ENCODE results near the gene NOS1. TPM values are rescaled to one million over a fixed set of nuclear protein-coding genes. Genes with fewer than 3 reads are reported as not detected.
"Not testable (repeated sequence)": the region's sequence is repeated elsewhere in the genome, so short reads cannot be mapped to it uniquely, and the experiment has no call there.

Gene NOS1
- total RNA-seq, 4 donors from 2014 or later: 0.79 to 1.6 (median 0.96) TPM; not detected in 1

DNA sequence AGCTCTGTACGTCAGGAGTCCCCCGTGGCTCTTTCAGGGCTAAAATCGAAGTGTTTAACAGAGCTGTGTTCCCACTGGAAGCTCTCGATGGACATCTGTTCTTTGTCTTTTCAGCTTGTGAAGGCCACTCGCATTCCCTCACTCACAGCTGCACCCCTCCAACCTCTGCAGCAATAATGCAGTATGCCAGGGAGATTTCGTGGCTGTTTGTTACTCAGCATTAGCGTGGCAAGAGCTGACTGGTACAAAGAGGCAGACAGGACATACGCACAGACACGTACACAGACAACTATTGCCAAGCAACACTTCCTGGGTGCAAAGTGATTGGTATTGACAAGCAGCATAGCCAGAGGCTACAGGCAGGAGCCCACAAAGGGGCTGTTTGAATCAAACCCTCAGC, 159.4 kb downstream of the NOS1 start:
- Histone ChIP-seq H3K27ac (no peak overlapping the region), H3K27me3 (peaks cover 2% of the 10 kb centered on the region), H3K36me3 (no peaks in the 10 kb centered on the region), H3K4me3 (no peak overlapping the region), H3K4me1 (no peaks in the 10 kb centered on the region), H3K9me3 (no peaks in the 10 kb centered on the region)
- TF ChIP-seq, protein P1, sequence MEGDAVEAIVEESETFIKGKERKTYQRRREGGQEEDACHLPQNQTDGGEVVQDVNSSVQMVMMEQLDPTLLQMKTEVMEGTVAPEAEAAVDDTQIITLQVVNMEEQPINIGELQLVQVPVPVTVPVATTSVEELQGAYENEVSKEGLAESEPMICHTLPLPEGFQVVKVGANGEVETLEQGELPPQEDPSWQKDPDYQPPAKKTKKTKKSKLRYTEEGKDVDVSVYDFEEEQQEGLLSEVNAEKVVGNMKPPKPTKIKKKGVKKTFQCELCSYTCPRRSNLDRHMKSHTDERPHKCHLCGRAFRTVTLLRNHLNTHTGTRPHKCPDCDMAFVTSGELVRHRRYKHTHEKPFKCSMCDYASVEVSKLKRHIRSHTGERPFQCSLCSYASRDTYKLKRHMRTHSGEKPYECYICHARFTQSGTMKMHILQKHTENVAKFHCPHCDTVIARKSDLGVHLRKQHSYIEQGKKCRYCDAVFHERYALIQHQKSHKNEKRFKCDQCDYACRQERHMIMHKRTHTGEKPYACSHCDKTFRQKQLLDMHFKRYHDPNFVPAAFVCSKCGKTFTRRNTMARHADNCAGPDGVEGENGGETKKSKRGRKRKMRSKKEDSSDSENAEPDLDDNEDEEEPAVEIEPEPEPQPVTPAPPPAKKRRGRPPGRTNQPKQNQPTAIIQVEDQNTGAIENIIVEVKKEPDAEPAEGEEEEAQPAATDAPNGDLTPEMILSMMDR (IDR thresholded peaks at IDR 0.05): no peak
- no peak for TF ChIP-seq POLR2AphosphoS5 (IDR thresholded peaks at IDR 0.05)
- TF ChIP-seq EP300 (IDR thresholded peaks at IDR 0.05; ENCODE audit: low read depth): no peak
- TF ChIP-seq POLR2A (IDR thresholded peaks at IDR 0.05): no peak
- intact Hi-C loops (cut with DNase I; ENCODE audit: low total_unique reads) (no loop called here), in situ Hi-C loops (cut with MboI; ENCODE audit: low pct_ligation_motif_present in 1 of 4, low pct_unique_long_range_greater_than_20kb in 1 of 4, low sequenced_read_pairs in 3 of 4) (loop anchor here in 1 of 4 donors (25.0 kb wide), 1 partner anchor 635 kb away; no protein-coding TSS in a partner anchor)
- DNase-seq: no peak
- WGBS, 2 donors (ENCODE audit: low coverage in 1 of 2): 82 to 94% methylated on average over 3 to 9 of the region's 9 CpGs

DNA sequence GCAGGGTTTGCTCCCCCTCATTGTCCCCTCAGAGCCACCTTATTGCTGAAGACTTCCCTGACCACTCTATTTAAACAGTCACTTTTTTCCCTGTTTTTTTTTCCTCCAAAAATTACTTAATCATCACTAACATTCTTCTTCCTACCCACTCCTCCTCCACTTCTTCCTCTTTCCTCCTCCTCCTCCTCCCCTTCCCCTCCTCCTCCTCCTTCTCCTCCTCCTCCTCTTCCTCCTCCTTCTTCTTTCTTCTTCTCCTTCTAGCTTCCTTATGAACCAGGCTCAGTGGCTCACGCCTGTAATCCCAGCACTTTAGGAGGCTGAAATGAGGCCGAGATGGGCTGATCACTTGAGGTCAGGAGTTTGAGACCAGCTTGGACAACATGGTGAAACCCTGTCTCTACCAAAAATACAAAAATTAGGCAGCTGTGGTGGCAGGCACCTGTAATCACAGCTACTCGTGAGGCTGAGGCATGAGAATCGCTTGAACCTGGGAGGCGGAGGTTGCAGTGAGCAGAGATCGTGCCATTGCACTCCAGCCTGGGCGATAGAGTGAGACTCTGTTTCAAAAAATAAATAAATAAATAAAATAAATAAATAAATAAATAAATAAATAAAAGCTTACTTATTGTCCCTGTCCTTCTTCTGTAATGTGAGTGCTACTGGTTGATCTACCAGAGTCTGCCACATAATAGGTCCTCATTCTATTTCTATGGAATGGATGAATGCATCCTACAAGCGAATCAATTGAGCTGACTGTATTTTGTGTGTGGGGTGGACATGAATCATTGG, 161.3 kb downstream of the NOS1 start:
- not testable (repeated sequence) for H3K36me3 ChIP-seq, DNase-seq, H3K27me3 ChIP-seq, H3K27ac ChIP-seq, H3K4me3 ChIP-seq, H3K4me1 ChIP-seq, H3K9me3 ChIP-seq
- intact Hi-C loops (cut with DNase I; ENCODE audit: low total_unique reads): loop anchor here (1.0 kb wide), 1 partner anchor 34 kb away; no protein-coding TSS in a partner anchor
- in situ Hi-C loops (cut with MboI; ENCODE audit: low pct_ligation_motif_present in 1 of 4, low pct_unique_long_range_greater_than_20kb in 1 of 4, low sequenced_read_pairs in 3 of 4): loop anchor here in 1 of 4 donors (25.0 kb wide), 1 partner anchor 637 kb away; no protein-coding TSS in a partner anchor
- WGBS, 2 donors (ENCODE audit: low coverage in 1 of 2): 92 to 97% methylated on average over 6 to 8 of the region's 8 CpGs

DNA sequence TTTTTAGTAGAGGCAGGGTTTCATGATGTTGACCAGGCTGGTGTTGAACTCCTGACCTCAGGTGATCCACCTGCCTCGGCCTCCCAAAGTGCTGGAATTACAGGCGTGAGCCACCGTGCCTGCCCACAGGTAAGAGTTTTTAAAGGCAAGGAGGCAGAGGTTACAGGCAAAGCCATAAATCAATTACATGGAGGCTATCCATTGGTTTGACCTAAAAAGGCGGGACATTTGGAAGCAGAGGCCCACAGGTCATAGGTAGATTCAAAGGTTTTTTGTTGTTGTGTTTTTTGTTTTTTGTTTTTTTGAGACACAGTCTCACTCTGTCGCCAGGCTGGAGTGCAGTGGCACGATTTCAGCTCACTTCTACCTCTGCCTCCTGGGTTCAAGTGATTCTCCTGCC, 165.1 kb downstream of the NOS1 start:
- DNase-seq; intact Hi-C loops (cut with DNase I; ENCODE audit: low total_unique reads); H3K36me3 ChIP-seq; in situ Hi-C loops (cut with MboI; ENCODE audit: low pct_ligation_motif_present in 1 of 4, low pct_unique_long_range_greater_than_20kb in 1 of 4, low sequenced_read_pairs in 3 of 4); H3K27ac ChIP-seq; H3K4me3 ChIP-seq; H3K9me3 ChIP-seq; H3K4me1 ChIP-seq; H3K27me3 ChIP-seq: not testable (repeated sequence)
- 84 to 94% methylated on average over 3 to 6 of the region's 6 CpGs for WGBS, 2 donors (ENCODE audit: low coverage in 1 of 2)

DNA sequence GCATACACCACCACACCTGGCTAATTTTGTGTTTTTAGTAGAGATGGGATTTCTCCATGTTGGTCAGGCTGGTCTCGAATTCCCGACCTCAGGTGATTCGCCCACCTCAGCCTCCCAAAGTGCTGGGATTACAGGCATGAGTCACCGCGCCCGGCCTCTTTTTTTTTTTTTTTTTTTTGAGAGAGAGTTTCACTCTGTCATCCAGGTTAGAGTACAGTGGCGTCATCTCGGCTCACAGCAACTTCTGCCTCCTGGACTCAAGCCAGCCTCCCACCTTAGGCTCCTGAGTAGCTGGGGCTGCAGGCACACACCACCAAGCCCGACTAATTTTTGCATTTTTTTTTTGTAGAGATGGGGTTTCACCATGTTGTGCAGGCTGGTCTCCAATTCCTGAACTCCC, 166.4 kb downstream of the NOS1 start:
- DNase-seq; H3K27ac ChIP-seq; H3K4me1 ChIP-seq; H3K4me3 ChIP-seq; intact Hi-C loops (cut with DNase I; ENCODE audit: low total_unique reads); H3K36me3 ChIP-seq; H3K27me3 ChIP-seq; H3K9me3 ChIP-seq; in situ Hi-C loops (cut with MboI; ENCODE audit: low pct_ligation_motif_present in 1 of 4, low pct_unique_long_range_greater_than_20kb in 1 of 4, low sequenced_read_pairs in 3 of 4): not testable (repeated sequence)
- WGBS, 2 donors (ENCODE audit: low coverage in 1 of 2): 82 to 89% methylated on average over 3 to 8 of the region's 9 CpGs

DNA sequence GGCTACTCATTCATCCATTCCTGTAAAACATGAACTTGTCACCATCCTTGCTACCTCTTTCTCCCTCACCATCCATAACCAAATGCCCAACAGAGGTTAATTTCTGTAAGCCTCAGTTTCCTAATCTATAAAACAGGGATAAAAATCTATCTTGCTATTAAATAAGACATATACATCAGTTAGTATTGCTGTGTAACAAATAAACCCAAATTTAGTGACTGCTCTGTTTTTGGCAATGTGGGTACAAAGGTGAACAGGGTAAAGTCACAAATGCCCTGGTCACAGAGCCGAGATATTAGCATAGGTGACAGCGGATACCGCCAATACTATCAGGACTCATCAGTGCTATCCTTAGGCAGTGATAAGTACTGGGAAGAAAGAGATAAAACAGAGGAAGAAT, 167.5 kb downstream of the NOS1 start:
- DNase-seq: no peak
- peaks cover 0 to 8% (median 6%) of the 10 kb centered on the region in 4 donors for H3K4me1 ChIP-seq
- in situ Hi-C loops (cut with MboI; ENCODE audit: low pct_ligation_motif_present in 1 of 4, low pct_unique_long_range_greater_than_20kb in 1 of 4, low sequenced_read_pairs in 3 of 4) (no loop called here), intact Hi-C loops (cut with DNase I; ENCODE audit: low total_unique reads) (no loop called here)
- no peak overlapping the region for H3K27ac ChIP-seq
- no peaks in the 10 kb centered on the region for H3K27me3 ChIP-seq
- H3K36me3 ChIP-seq: no peaks in the 10 kb centered on the region
- WGBS, 2 donors (ENCODE audit: low coverage in 1 of 2): 71 to 75% methylated on average over 3 of the region's 3 CpGs
- no peaks in the 10 kb centered on the region for H3K9me3 ChIP-seq
- TF ChIP-seq POLR2A (IDR thresholded peaks at IDR 0.05) (no peak), POLR2AphosphoS5 (IDR thresholded peaks at IDR 0.05) (no peak), EP300 (IDR thresholded peaks at IDR 0.05; ENCODE audit: low read depth) (no peak)
- TF ChIP-seq, protein P1 (IDR thresholded peaks at IDR 0.05): no peak
- H3K4me3 ChIP-seq: no peak overlapping the region

DNA sequence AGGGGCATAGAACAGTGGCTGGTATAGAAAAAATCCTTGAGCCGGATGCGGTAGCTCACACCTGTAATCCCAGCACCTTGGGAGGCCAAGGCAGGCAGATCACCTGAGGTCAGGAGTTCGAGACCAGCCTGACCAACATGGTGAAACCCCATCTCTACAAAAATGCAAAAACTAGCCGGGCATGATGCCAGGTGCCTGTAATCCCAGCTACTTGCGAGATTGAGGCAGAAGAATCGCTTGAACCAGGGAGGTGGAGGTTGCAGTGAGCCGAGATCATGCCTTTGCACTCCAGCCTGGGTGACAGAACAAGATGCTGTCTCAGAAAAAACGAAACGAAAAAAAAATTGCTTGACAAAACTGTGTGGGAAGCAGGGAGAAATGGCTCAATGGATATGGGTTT, 168.8 kb downstream of the NOS1 start:
- H3K27ac ChIP-seq; DNase-seq; H3K27me3 ChIP-seq; H3K9me3 ChIP-seq; H3K4me3 ChIP-seq; intact Hi-C loops (cut with DNase I; ENCODE audit: low total_unique reads); in situ Hi-C loops (cut with MboI; ENCODE audit: low pct_ligation_motif_present in 1 of 4, low pct_unique_long_range_greater_than_20kb in 1 of 4, low sequenced_read_pairs in 3 of 4); H3K36me3 ChIP-seq: not testable (repeated sequence)
- WGBS, 2 donors (ENCODE audit: low coverage in 1 of 2): 82 to 90% methylated on average over 5 to 9 of the region's 9 CpGs
- peaks cover 0 to 17% (median 10%) of the 10 kb centered on the region in 4 donors for H3K4me1 ChIP-seq

Measured in transverse colon (tissue), 4 donors.